EL (cell line): Measurements from ENCODE around the gene SLC47A1.
"Not testable (repeated sequence)": the region's sequence is repeated elsewhere in the genome, so short reads cannot be mapped to it uniquely, and the experiment has no call there.

ENCODE experiments used
- DNase-seq: peaks from one replicate; pipeline ENCODE4 v3.0.0-alpha.2; 2016

The SLC47A1 gene

DNA sequence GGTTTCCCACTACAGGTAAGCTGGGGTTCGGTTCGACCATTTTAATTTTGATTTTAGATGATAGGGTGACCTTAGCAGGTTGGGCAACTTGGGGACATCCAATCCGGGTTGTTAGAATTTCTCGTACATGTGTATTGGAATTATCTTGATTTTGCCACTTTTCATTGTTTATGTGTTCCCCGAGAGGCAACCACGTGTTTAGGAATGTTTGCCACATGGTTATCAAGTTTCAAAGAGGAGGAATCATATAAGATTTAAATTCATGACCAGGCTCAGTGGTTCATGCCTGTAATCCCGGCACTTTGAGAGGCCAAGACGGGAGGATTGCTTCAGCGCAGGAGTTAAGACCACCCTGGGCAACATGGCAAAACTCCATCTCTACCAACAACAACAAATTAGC is 10.0 kb upstream of the SLC47A1 start:
- DNase-seq = no peak

DNA sequence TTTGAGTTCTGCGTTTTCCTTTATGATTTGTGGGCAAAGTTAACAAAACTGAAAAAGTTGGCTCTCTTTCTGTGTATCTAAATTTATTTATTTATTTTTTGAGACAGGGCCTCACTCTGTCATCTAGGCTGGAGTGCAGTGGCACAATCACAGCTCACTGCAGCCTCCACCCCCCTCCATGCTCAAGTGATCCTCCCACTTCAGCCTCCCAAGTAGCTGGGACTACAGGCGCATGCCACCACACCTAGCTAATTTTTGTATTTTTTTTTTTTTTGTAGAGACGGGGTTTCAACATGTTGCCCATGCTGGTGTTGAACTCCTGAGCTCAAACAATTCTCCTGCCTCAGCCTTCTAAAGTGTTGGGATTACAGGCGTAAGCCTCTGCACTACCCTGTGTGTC is 6.7 kb upstream of the SLC47A1 start:
- DNase-seq = not testable (repeated sequence)

GRCh38 chr17:19531780-19532501 is 1.7 kb upstream of the SLC47A1 start:
- DNase-seq = no peak

GRCh38 chr17:19533036-19533717 is 477 bp upstream of the SLC47A1 start:
- no peak for DNase-seq

- DNase-seq = no peak
Observed at GRCh38 chr17:19534562-19535149, 1.0 kb downstream of the SLC47A1 start.

DNA sequence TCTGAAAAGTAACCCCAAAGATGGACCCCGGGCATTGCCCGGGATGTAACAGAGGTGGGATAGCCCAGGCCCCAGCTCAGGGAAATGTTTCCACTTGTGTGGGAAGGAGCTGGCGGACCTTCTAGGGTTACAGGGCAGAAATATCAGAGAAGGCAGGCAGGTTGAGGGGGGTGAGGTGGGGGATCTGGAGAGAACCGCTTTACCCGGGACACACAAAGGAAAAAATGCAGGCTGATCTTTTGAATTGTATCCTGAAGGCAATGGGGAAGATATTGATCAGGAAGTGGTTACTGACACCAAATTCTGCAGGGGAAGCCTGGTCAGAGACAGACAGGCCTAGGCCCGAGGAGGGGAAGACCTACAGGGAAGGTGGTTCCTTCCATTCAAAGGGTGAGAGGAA is 3.5 kb downstream of the SLC47A1 start:
- no peak for DNase-seq

- DNase-seq = no peak
Observed at GRCh38 chr17:19538095-19539039, 4.7 kb downstream of the SLC47A1 start.

DNA sequence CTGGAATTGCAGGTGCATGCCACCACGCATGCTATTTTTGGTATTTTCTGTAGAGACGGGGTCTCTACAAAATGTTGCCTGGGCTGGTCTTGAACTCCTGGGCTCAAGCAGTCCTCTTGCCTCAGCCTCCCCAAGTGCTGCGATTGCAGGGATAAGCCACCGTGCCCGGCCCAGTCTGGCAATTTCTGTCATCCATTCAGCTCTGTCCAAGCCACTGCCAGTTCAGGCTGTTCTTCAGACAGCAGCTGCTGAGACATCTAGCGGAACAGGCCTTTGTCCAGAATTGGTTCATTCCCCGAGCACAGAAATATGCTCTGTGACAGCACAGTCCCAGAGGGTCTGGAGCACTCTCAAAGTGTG is 5.4 kb downstream of the SLC47A1 start:
- no peak for DNase-seq

- DNase-seq = no peak
Observed at GRCh38 chr17:19539841-19540311, 6.2 kb downstream of the SLC47A1 start.

DNA sequence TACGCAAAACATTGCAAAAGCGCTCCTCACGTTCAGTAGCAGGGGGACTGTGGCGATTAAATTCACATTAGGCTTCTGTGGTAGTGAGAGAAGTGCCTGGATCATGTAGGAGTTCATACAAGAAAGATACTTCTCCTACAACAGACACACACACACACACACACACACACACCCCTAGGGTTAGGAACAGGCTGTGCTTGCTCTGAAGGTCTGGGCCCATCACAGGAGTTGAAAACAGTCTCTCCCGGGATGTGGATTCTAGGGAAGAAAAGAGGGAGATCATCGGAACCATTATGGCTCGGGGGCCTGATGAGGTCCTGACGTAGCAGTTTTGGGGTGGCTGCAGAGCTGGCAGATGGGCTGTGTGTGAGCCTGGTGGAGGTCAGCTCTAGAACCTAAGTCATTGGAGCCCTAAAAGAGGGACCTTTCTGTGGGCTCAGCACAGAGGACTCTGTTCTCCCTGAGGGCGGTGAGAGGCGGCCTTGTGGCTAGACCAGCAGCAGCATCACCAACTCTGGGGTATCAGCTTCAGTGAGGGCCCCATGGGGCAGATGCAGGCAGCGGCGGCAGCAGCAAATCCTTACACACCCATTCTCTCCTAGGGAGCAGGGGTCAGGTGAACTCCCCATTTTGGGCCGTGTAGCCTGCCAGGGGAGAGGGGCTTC is 7.2 kb downstream of the SLC47A1 start:
- DNase-seq = no peak

- no peak for DNase-seq
Observed at GRCh38 chr17:19541445-19541844, 7.8 kb downstream of the SLC47A1 start.

DNA sequence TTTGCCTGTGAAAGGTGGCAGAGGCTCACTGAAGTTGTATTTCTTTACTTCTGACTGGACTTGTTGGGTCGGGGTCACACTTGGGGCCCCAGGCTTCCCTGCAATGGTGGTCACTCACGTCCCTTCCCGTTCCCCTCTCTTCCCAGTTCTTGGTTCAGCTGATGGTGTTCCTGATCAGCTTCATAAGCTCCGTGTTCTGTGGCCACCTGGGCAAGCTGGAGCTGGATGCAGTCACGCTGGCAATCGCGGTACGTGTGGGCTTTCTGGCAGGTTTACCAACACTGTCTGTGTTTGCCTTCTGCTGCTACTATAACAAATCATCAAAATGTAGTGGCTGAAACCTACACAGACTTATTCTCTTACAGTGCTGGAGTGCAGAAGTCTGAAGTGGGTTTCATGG is 8.6 kb downstream of the SLC47A1 start:
- DNase-seq = no peak

DNA sequence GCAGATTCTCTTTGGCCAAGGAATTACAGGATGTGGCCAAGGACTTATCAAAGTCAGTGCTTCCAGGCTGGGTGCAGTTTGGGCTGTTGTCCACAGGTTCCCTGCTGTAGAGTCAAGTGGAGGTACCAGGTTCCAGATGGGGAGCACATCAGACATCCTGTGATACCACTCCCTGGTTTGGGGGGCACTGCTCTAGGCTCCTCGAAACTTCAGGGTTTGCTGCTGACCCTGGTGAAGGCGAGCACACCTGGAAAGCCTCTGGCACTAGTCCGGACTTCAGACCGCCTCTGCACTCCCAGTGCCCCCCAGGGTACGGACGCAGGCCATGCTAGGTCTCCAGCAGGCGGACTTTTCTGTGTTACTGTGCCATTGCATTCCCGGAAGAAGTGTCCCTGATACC is 10.7 kb downstream of the SLC47A1 start:
- no peak for DNase-seq

DNA sequence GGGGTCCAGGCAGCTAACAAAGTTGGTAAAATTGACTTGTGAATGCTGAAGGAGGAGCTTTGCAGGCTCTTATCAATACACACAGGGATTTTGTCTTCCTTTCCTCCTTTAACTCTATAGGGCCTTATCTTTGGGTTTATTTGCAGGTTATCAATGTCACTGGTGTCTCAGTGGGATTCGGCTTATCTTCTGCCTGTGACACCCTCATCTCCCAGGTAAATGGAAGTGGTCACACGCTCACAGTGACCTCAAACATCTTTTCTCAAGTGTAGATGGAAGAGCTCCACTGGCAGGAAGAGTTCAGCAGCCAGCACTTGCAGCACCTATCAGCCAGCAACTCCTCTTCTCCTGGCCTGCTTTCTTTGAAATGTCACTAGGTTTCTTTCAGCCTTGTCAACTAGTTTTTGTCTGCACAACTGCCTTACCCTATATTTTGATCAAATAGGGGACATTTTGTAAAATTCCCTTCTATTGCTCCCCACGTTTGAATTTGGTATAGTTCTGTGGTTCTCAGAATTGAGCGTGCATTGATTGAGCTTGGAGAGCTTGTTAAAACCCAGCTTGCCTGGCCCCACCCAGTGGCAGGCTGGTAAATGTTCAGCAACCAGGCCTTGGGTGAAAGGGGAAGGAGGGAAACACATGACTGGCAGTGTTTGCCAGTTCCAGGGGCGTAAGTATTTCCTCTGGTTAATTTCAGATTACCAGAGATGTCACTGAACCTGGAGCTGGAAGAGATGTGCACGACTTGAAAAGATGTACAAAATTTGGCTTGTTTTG is 12.8 kb downstream of the SLC47A1 start:
- DNase-seq = no peak

DNA sequence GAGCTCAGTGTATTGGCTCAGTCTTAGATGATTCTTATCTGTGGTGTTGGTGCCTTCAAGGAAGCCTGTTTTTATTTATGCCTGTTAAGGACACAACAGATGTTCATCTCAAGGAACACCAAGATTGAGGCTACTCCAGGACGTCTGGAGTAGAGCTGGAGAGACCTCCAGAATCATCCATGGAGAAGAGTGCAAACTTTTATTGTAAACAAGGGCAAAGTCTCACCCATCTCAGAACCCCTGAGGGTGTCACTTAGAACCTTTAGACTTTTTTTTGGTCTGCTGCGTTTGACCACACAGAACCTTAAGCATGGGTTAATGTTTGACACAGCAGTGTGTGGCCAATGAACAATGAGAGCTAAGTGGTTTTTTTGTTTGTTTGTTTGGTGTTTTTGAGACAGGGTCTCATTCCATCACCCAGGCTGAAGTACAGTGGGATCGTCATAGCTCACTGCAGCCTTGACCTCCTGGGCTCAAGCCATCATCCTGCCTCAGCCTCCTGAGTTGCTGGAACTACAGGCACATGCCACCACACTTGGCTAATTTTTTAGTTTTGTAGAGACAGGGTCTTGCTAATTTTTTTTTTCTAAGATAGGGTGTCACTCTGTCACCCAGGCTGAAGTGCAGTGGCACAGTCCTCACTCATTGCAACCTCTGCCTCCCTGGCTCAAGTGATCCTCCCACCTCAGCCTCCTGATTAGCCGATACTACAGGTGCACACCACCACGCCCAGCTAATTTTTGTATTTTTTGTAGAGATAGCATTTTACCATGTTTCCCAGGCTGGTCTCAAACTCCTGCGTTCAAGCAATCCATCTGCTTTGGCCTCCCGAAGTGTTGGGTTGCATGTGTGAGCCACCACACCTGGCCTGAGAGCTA is 16.3 kb downstream of the SLC47A1 start:
- no peak for DNase-seq

DNA sequence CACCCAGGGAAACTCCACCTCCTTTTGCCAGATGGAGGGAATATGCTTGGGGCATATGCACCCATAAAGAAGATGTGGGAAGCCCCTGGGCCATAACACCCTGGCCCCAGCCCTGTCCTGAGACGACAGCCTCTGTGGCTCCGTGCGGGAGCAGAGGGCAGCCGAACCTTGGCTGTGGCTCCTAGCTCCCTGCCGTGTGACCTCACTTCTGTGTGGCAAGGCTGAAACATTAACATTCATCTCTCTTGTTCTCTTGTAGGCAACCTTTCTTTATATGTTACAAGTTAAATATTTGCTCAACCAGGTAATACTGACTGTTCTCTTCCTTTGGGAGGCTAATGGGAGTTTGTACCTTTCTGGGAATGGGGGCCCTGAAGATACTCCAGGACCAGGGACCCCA is 17.5 kb downstream of the SLC47A1 start:
- DNase-seq = no peak

- DNase-seq = no peak
Observed at GRCh38 chr17:19551591-19552148, 18.0 kb downstream of the SLC47A1 start.

- no peak for DNase-seq
Observed at GRCh38 chr17:19553036-19553435, 19.4 kb downstream of the SLC47A1 start.

DNA sequence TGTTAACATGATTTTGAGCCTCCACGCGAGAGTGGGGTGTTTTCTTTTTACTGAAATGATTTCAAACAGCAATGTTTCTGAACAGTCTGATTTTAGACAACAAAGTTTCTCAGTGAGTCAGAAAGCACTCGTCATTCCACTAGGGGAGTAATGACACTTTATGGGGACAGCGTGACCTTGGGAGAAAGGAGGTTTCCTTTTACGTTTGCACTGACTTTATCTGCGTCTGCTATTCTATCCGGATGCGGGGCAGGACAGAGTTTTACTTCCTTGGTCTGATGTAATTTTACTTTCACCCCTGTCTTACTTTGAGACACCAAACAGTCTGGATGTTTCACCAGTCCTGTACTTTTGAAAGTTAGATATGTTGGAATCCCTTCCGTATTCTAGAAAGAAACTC is 20.7 kb downstream of the SLC47A1 start:
- peak; percentile 15 for DNase-seq

GRCh38 chr17:19555746-19556145 is 22.1 kb downstream of the SLC47A1 start:
- no peak for DNase-seq
